SK-N-SH (cell line): ENCODE data around the gene PLLP. TPM values are rescaled to one million over a fixed set of nuclear protein-coding genes. Genes with fewer than 3 reads are reported as not detected.

ENCODE experiments used
- CTCF ChIA-PET: fragments of 300-600, 350-600 bp; formaldehyde crosslinking; extraction: SDS; loops from one replicate; lab custom pipeline; 2021; lab: Yijun Ruan, JAX
- POLR2A ChIA-PET: fragments of 350-600 bp; sonication (Branson Sonifier 250); formaldehyde crosslinking; extraction: SDS; loops from one replicate; lab custom pipeline; 2020; ENCODE audit warnings: antibody characterized with exemption, inconsistent platforms; lab: Yijun Ruan, JAX
- DNase-seq: peaks from one replicate; pipeline ENCODE4 v3.0.0; 2012
- H2AFZ ChIP-seq: fragments of 200-600 bp; sonication (generic); 2 replicates; pipeline ENCODE4 v1.8.1; 2016; ENCODE audit warnings: antibody characterized with exemption, mild to moderate bottlenecking, low read depth
- H3F3A ChIP-seq: fragments of 200-600 bp; sonication (generic); replicated peaks from 2 replicates; pipeline ENCODE3; 2016; ENCODE audit warnings: antibody characterized with exemption, mild to moderate bottlenecking; ENCODE audit not compliant: insufficient read depth
- H3K27ac ChIP-seq, 2 experiments: fragments of 200-500 bp in 1 of 2; fragments of 200-600 bp in 1 of 2; sonication (Bioruptor generic) in 1 of 2; sonication (generic), shearing (Covaris generic) in 1 of 2; 2 replicates each; pipeline versions ENCODE4 v1.5.1 to v1.6.1; 2014 to 2016; ENCODE audit warnings: low read depth in 2 of 2, inconsistent platforms in 1 of 2, low read length in 1 of 2, mild to moderate bottlenecking in 1 of 2, mixed read lengths in 1 of 2
- H3K27me3 ChIP-seq: fragments of 200-600 bp; sonication (generic), shearing (Covaris generic); 2 replicates; pipeline ENCODE4 v1.6.1; 2016; ENCODE audit warnings: mixed run types; ENCODE audit not compliant: insufficient read depth
- H3K36me3 ChIP-seq, 2 experiments: fragments of 200-500 bp in 1 of 2; fragments of 200-600 bp in 1 of 2; sonication (Bioruptor generic) in 1 of 2; sonication (generic) in 1 of 2; replicated peaks in 1 of 2; 2 replicates each; pipeline versions ENCODE3 to v1.5.1; 2014 to 2016; ENCODE audit warnings: low read length in 1 of 2, mild to moderate bottlenecking in 1 of 2; ENCODE audit not compliant: insufficient read depth in 2 of 2, control insufficient read depth in 1 of 2
- H3K4me1 ChIP-seq, 2 experiments: fragments of 200-500 bp in 1 of 2; fragments of 200-600 bp in 1 of 2; sonication (Bioruptor generic) in 1 of 2; sonication (generic), shearing (Covaris generic) in 1 of 2; 2 replicates each; pipeline versions ENCODE4 v1.5.1 to v1.6.1; 2014 to 2016; ENCODE audit warnings: low read depth in 1 of 2, low read length in 1 of 2, mixed run types in 1 of 2; ENCODE audit not compliant: insufficient read depth in 2 of 2, control insufficient read depth in 1 of 2
- H3K4me2 ChIP-seq: fragments of 200-600 bp; sonication (generic), shearing (Covaris generic); 2 replicates; pipeline ENCODE4 v1.6.1; 2017; ENCODE audit warnings: mixed run types
- H3K4me3 ChIP-seq, 2 experiments: fragments of 200-500 bp in 1 of 2; fragments of 200-600 bp in 1 of 2; sonication (Bioruptor generic) in 1 of 2; sonication (generic), shearing (Covaris generic) in 1 of 2; 2 replicates each; pipeline versions ENCODE4 v1.5.1 to v1.8.1; 2014 to 2016; ENCODE audit warnings: low read depth in 2 of 2, inconsistent platforms in 1 of 2, low read length in 1 of 2, mild to moderate bottlenecking in 1 of 2, mixed read lengths in 1 of 2, moderate library complexity in 1 of 2
- H3K79me2 ChIP-seq: fragments of 200-600 bp; sonication (generic); 2 replicates; pipeline ENCODE4 v1.8.1; 2017; ENCODE audit warnings: mild to moderate bottlenecking; ENCODE audit not compliant: insufficient read depth
- H3K9ac ChIP-seq: fragments of 200-600 bp; sonication (generic); 2 replicates; pipeline ENCODE4 v1.6.1; 2017; ENCODE audit warnings: mixed run types
- H3K9me2 ChIP-seq: fragments of 200-600 bp; sonication (generic); 2 replicates; pipeline ENCODE4 v1.6.1; 2017; ENCODE audit warnings: mixed run types
- H3K9me3 ChIP-seq: fragments of 200-600 bp; sonication (generic); 2 replicates; pipeline ENCODE4 v1.6.1; 2017; ENCODE audit warnings: mixed run types, mild to moderate bottlenecking, moderate library complexity
- H4K20me1 ChIP-seq: fragments of 200-600 bp; sonication (generic); 2 replicates; pipeline ENCODE4 v1.6.1; 2017; ENCODE audit warnings: mild to moderate bottlenecking, mixed run types; ENCODE audit not compliant: insufficient read depth
- CTCF ChIP-seq: fragments of 200-600 bp; sonication (generic); IDR thresholded peaks from 2 replicates; pipeline ENCODE4 v1.6.1; 2017; ENCODE audit warnings: antibody characterized with exemption, mild to moderate bottlenecking, moderate library complexity
- FOSL2 ChIP-seq: IDR thresholded peaks from 2 replicates; pipeline ENCODE4 v1.4.0; 2012; ENCODE audit warnings: low read depth, mild to moderate bottlenecking, moderate library complexity, borderline replicate concordance
- FOXJ3 ChIP-seq: sonication (generic); formaldehyde crosslinking; IDR thresholded peaks from 2 replicates; pipeline ENCODE4 v1.5.1; 2020; ENCODE audit warnings: mild to moderate bottlenecking, missing genetic modification reagents
- MAX ChIP-seq: IDR thresholded peaks from 2 replicates; pipeline ENCODE4 v1.4.0; 2012; ENCODE audit warnings: low read depth
- NFIC ChIP-seq: IDR thresholded peaks from 2 replicates; pipeline ENCODE4 v1.4.0; 2012; ENCODE audit warnings: borderline replicate concordance
- PBX3 ChIP-seq: IDR thresholded peaks from 2 replicates; pipeline ENCODE4; 2012
- RXRA ChIP-seq: IDR thresholded peaks from 2 replicates; pipeline ENCODE4 v1.4.0; 2012; ENCODE audit warnings: low read depth, mild to moderate bottlenecking, borderline replicate concordance
- SIN3A ChIP-seq: IDR thresholded peaks from 2 replicates; pipeline ENCODE4 v1.6.1; 2012; ENCODE audit warnings: low read depth, mild to moderate bottlenecking, low read length, moderate library complexity, borderline replicate concordance
- USF1 ChIP-seq: IDR thresholded peaks from 2 replicates; pipeline ENCODE4 v1.4.0; 2012; ENCODE audit warnings: low read depth, borderline replicate concordance
- WGBS: methylation state at CpG from one replicate; pipeline ENCODE4 v1.1.6; 2017; ENCODE audit warnings: low lambda C conversion rate; 5-methylcytosine and 5-hydroxymethylcytosine counted together
- polyA plus RNA-seq, 3 experiments: library from polyadenylated mRNA; depleted of rRNA; stranded (reverse); fragments of >200 nt; gene quantifications; 2 replicates each; pipeline ENCODE4 v1.2.3, GENCODE V29; 2012

Gene PLLP
- polyA plus RNA-seq, 1 of the 3 experiments (the other 2 are of a cell fraction), result 1.3 TPM

GRCh38 chr16:57257455-57258070 is 26.9 kb downstream of the PLLP start (continued):
- TF ChIP-seq CTCF, result no peak
- TF ChIP-seq MAX, result no peak
- TF ChIP-seq NFIC, result no peak
- TF ChIP-seq SIN3A, result no peak
- TF ChIP-seq FOSL2, result no peak
- TF ChIP-seq, all 33 proteins: peak for 0

GRCh38 chr16:57256601-57257395 is 27.7 kb downstream of the PLLP start:
- no peaks in the 10 kb centered on the region for H3K9me3 ChIP-seq
- no peak overlapping the region for H3K27ac ChIP-seq
- no peaks in the 10 kb centered on the region for H4K20me1 ChIP-seq
- H2AFZ ChIP-seq, result no peak overlapping the region
- peaks cover 0 to 8% of the 10 kb centered on the region in 2 experiments; a peak in 2 of 4 replicates for H3K4me1 ChIP-seq
- no peak overlapping the region for H3K4me3 ChIP-seq
- DNase-seq, result no peak
- WGBS, result 96% methylated on average over 12 of the region's 16 CpGs
- H3F3A ChIP-seq, result peaks cover 2% of the 10 kb centered on the region
- no peak for TF ChIP-seq USF1
- TF ChIP-seq FOXJ3 (CRISPR knock-in tag), result no peak
- no peak for TF ChIP-seq RXRA
- TF ChIP-seq PBX3, result no peak
- no peak for TF ChIP-seq MAX
- POLR2A ChIA-PET, result no interaction called here
- H3K4me2 ChIP-seq, result no peak overlapping the region
- H3K36me3 ChIP-seq, result peaks cover 13 to 14% of the 10 kb centered on the region in 2 experiments
- H3K9me2 ChIP-seq, result no peaks in the 10 kb centered on the region
- no peak overlapping the region for H3K9ac ChIP-seq
- H3K27me3 ChIP-seq, result no peaks in the 10 kb centered on the region
- H3K79me2 ChIP-seq, result no peaks in the 10 kb centered on the region
- CTCF ChIA-PET, result interaction anchor here (1.9 kb wide), 1 partner anchor 17 kb away, joined by 4 read pairs; no protein-coding TSS in a partner anchor
